Heart left ventricle (tissue), 13 donors: Measurements from ENCODE around the gene SLFN12L.

ENCODE experiments used
- CTCF ChIP-seq, 12 donors: fragments of 200-600 bp; sonication (generic) in 4 of 12; IDR thresholded peaks; one replicate each; pipeline versions ENCODE4 v1.5.0 to v1.8.0; 2018 to 2022; ENCODE audit warnings: antibody characterized with exemption in 12 of 12, mild to moderate bottlenecking in 5 of 12
- POLR2A ChIP-seq, 2 donors: fragments of 450-650 bp; IDR thresholded peaks; one replicate each; pipeline ENCODE4 v1.6.1; 2017; ENCODE audit warnings: antibody characterized with exemption in 2 of 2, mild to moderate bottlenecking in 2 of 2, moderate library complexity in 2 of 2
- donor health status: ischemic (EF 13 %, LVEDD 7.1; RV severe dilation, severe dysfunction).
- donor health status: DM: no; HTN: yes; CAD: no.
- donor health status: DM: no; HTN: no; CAD: no.
- donor health status: ischemic (EF 25% LVEDD 6.9; RV normal size, moderate dysfunction).
- donor health status: ischemic (EF 25% LVEDD 5.7; RV mildly dilated, moderate dysfunction).
- donor health status: ischemic (EF 35%, LVEDD 5.7; RV mildly dilated, moderate dysfunction).
- donor health status: nonischemic (EF 11% LVEDD 7.7; RV severe dilation, severe dysfunction).
- donor health status: DM: yes; HTN: yes; CAD: no.
- donor health status: PGD.
- donor health status: ischemic (EF 29% LVEDD 5.4; RV normal size, mild dysfunction).
- donor health status: nonischemic (EF 23%, LVEDD 6.1; RV moderate dilation, normal function).

- TF ChIP-seq CTCF (IDR thresholded peaks at IDR 0.05): no peak
- no peak for TF ChIP-seq POLR2A (IDR thresholded peaks at IDR 0.05)
Observed at GRCh38 chr17:35541434-35541833, 4.0 kb upstream of the SLFN12L start.
